GM10847 (cell line): ENCODE data around the gene TRIM41.

Experiments used
- POLR2A ChIP-seq: IDR thresholded peaks from 2 replicates; pipeline ENCODE4 v1.6.1; 2011; ENCODE audit not compliant: insufficient read length; ENCODE audit errors: extremely low read depth

The TRIM41 gene

DNA sequence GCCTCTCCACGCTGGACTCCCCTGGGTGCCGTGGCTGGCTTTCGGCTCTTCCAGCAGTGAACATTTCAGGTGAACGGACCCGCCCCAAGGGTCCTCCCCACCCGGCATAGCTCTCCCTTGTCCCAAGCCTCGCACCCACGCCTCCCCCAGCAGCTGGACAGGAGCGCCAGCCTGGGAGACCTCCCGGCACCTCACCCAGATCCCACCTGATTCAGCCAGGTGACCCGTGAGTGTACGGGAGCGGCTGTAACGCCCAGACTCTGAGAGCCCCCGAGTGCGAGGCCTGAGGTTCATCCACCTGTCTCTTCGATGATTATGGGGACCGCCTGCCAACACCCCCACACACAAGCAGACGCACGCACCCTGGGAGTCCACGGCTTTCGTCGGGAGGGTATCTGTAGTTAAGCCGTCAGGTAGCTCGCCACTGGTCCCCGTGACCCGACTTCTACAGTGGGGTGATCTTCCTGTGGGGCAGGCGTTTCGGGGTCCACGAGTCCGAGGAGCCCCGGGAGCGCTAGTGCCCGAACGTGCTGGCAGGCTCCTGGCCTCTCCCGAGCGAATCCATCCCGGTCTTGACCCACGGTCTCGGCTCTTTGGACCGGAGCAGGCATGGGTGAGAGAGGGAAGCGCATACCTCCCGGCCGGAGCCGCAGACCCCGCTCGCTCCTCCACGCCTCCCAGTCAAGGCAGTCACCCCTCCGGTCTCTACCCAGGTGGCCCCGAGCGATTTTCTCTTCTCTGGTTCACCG lies 32.9 kb upstream of the TRIM41 start:
- peak; percentile 15 for TF ChIP-seq POLR2A

DNA sequence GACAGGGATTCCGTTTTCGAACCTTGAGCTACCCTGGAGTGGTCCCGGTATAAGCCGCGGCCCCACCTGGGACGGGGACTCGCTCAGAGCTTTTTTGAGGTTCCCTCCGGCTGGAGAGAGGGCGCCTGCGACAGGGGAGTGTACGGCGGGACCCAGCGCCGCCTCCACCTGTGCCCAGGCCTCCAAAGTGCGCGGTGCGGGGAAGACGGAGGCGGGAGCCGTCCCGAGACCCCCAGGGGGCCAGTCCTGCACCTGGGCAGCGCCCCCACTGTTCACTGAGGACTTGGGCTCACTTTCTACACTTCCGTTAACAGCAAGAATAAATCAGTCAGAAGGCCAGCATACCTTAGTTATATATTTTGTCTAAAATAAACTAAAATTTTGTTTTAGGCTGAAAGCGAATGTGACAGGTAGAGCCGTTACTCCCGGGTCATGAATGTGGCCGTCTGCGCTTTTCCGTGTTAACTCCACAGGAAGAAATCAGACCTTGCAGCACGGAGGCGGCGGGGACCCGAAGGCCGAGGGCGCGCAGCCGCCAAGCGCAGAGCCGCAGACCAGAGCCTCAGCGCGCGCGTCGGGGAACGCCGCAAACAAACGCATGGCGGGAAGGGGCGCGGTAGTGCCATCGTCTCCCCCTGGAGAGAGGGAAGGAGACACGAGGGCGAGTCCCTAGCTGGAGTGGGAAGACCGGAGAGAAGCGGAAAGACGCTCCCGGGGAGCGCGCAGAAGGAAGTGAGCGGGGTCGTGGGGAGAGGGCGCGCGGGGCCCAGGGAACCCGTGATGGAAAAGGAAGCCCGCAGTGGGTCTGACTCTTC lies 32.2 kb upstream of the TRIM41 start:
- TF ChIP-seq POLR2A = no peak

DNA sequence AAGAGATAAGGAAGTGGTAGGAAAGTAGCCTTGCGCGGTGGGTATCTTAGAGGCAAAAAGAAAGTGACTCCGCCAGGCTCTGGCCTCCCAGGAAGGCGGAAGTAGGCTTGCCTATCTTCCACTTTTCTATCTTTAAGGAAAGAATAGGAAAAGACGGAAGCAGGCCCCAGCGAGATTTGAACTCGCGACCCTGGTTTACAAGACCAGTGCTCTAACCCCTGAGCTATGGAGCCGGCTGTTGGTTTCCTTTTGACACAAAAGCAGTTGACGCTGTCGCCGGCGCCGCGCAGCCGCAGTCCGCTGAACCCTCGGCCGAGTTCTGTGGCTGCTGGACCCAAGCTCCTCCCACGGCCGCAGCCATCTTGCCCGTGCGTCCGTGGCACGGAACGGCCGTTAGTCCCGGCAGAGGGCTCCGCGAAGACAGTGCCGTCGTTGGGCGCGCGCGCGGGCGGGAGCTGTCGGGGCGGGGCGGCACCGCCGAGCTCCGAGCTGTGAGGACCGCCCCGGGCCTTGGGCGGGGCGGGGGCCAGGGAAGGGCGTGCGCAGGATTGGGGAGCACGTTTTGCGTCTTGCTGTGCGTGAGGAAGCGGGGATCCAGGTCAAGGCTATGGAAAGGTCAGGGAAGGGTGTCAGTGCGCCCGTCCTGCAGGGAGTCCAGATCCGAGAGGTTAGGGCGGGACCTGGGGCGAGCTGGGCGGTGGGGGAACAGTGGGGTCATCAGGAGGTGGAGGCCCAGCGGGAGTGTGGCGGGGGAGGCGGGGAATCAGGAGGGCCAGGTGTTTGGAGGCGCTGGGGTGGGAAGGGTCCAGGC lies 31.4 kb upstream of the TRIM41 start:
- peak; percentile 61 for TF ChIP-seq POLR2A

DNA sequence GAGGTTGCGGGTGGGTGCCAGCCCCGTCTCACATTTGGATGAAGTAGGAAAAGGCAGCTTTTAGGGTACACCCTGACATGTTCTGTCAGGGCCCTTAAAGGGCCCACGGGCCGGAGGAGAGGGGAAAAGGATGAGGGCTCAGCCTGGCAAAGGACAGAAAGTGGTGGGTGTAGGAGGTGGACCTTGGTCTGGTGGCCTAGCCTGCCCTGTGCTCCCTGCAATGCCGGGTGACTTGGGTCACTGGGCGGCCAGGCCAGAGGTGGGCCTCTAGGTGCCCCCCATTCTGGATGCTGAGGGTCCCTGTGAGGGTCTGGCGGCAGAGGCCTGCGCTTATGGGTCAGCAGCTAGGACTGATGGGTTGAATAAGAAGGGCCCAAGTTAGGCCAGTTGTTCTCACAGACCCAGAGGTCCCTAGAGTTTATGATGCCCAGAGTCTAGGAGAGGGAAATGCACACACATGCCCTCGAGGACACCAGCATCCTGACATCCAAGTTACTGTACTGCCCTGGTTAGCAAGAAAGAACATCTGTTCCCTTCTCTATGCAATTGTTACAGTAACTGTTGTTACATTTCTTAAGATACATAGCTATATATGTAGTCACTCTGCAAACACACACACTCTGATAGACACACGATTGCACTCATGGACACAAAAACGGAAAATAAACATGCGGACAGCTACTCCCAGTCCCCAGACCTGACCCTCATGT lies 30.6 kb upstream of the TRIM41 start:
- no peak for TF ChIP-seq POLR2A

DNA sequence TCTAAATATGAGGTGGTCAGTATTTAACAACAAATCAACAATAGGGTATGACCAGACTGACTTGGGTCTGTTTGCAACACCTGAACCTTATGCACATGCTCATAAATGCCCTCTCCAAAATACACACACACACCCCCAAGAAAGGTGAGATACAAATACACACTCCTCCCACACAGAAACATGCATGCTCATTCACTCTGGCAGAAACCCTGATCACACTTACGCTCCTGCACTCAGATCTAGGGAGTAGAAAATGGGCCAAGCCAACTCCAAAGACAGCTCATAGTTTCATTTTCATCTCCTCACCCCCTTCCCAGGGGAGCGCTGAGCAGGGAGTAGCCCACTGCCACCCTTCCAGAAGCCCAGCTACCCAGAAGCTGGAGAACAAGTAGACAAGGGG lies 29.4 kb upstream of the TRIM41 start:
- TF ChIP-seq POLR2A = no peak

DNA sequence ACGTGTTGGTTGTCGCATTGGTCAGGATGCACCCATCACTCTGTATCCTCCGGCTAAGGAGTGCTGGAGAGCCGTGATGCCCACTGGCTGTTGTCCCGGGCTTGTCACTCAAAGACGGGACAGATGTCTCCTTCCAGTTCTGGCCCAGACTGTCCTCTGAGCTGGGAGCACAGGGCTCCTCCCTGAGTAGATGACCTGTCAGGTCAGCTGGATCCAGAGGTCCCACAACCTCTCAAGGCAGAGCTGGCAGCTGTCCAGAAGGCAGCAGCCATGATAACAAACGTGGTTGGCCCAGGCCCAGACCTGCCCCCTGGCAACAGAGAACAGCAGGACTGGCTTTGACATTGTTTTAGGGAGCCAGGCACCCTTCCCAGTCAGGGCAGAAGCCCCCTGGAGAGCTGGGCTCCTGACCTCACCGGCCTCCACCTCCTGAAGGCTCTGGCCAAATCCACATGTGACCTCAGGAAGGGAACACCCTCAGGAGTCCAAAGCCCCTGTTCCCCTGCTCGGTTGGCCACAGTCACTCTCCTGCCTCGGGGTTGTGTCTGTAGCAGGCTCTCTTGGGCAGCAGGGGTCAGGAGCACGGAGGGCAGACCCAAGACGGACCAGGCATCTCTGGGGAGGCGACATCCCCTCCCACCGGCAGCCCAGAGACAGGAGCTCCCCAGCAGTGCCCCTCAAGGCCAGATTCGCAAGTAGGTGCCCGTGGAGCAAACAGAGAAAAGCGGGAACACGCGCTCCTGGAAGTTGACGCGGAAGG lies 28.4 kb upstream of the TRIM41 start:
- TF ChIP-seq POLR2A = no peak

DNA sequence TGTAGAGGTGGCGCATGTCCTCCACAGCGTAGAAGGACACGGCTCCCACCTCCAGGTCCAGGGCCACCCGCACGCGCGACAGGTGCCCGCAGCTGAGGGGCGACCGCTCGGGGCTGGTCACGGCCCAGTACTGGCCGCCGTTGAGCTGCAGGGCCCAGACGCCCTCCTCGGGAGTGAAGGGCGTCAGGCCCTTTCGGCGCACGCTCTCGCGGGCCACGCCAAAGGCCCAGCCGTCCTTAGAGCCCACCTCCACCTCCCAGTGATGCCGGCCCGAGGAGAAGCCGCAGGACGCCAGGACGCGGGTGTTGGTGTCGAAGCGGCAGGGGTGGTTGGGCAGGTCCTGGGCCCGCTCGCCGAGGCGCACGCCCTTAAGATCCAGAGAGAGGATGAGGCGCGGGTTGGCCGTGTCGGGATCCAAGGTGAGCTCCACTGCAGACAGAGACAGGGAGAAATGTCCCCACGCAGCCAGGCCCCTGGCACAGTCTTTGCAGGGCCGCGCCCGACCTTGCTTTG lies 27.8 kb upstream of the TRIM41 start:
- no peak for TF ChIP-seq POLR2A

DNA sequence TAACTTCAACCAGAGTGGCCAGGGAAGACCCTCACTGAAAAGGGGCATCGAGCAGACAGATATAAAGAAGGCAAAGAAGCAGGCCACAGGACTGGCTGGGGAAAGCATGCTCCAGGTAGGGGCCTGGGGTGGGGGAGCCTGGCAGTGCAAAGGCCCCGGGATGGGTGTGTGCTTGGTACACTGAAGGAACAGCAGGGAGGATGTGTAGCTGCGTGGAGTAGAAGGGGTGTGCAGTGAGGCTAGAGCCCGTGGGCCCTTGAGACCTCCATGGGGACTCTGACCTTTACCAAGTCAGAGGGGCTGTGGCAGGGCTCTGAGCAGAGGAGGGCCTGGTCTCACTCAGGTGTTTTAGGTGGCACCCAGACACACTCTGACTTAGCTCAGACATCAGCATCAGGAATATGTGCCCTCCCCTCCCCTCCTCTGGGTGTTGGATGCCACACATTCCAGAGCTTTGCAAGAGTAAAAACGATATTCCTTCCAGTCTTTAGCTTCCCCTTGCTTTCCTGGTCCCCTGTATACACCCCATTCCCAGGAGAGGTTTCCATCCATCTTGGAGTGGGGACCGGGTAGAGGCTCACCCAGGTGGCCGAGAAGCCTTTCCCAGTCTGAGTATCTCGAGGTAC lies 25.6 kb upstream of the TRIM41 start:
- TF ChIP-seq POLR2A = no peak

DNA sequence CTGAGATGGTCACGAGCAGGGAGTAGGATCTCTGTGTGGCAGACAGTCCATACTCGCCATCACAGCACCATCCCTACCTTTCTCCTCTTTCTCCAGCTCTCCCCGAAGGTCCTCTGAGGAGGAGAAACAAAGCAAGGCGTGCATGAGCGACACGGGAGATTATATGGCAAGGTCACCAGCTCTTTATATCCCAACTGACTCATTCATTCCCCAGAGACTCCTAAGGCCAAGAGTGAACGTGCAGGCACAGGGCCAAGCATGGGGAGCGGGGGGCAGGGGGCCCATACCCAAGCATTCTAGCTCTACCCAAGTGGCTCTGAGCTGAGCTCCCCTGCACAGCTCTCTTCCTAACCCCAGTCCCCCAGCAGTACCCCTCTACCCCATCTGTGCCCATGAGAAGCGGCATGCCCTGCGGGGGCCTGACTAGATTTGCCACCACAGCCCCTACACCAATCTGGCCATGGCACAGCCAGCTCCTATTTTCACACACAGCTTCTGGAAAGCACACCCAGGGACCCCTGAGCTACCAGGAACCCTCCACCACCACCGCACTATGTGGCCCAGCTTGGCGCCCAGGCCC lies 24.9 kb upstream of the TRIM41 start:
- no peak for TF ChIP-seq POLR2A

DNA sequence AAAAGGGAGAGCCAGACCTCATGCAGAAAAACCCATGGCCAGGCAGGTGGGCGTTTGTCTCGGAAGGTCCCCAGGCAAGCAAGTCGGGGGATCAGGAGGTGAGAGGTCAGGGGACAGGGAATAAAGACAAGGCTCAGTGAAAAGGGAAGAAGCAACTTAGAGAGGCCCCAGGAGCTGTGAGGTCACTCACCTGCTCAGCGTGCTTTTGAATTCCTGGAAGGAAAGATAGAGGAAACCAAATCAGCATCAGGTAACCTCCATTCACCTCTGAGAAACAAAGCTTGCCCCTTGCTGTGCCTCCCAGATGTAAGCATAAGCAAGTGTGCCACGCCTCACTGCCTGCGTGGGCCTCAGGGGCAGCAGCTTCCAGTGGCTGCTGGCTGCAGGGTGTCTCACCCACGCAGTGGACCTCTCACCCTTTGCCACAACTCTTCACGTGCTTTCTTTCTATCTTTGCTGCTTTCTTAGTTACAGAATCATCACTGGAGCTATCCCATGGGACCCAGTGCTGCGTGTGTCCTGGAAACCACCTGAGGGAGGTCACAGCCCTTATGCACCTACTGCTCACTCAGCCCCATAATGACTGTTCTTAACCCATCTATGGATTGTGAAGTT lies 24.1 kb upstream of the TRIM41 start:
- TF ChIP-seq POLR2A = no peak

DNA sequence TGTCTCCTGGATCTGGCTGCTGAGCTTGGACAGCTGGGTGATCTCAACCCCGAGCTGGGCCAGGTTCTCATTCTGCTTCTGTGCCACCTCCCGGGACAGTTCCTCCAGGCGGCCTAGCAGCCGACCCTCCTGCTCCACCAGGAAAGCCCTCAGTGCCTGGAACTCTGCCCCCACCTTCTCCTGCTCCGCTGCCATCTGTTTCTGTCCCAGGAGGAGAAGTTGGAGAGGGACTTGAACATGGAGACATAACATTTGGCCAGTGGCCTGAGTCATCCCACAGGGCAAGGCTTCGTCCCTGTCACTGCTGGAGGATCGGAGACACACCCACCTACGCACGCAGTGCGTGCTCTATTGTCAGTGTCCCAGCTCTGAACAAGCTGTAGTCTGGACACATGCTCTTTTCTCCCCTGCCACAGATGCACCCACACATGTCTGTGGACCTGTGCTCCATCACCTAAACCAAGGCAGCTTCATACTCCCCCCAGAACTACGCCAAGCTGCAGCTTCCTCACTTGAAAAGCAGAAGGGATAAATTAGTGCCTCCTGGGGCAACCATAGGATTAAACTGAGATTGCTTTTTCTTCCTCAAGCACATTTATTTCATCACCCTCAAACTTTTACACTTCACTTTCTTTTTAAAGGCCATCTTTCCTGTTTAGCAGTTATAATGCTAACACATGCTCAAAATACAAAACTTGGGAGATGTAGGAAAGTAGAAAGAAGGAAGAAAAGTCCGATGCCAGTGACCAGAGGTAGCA lies 23.0 kb upstream of the TRIM41 start:
- TF ChIP-seq POLR2A = no peak

DNA sequence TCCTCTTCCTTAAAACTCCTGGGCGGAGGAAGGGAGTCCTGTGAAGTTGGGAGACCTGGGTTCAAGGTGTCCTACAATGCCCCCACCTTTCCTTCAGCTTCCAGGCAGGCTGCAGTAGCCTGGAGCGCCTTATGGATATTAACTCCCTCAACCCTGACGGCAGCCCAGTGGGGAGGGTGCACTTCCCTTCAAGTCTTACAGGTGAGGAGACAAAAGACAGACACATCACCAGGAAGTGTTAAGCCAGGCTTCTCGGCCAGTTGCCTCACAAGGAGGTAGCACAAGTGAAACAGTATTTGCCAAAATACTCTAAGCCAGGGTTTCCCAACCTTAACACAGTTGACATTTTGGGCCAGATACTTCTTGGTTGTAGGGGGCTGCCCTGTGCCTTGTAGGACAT lies 22.3 kb upstream of the TRIM41 start:
- TF ChIP-seq POLR2A = no peak
